ENCODE results near the gene ARL8A.

GRCh38 chr1:202160377-202160940, 15.9 kb upstream of the ARL8A start, which contains the start of gene PTPN7:
- TF ChIP-seq CTCF (IDR thresholded peaks at IDR 0.05) (peak in 1 of 4 donors; percentile 11), POLR2A (IDR thresholded peaks at IDR 0.05) (no peak)

Data from right lobe of liver (tissue), 4 donors.